Heart left ventricle (tissue), 16 donors: ENCODE measurements around the gene ACSS1. TPM values are rescaled to one million over a fixed set of nuclear protein-coding genes. Genes with fewer than 3 reads are reported as not detected.

Source experiments
- ATAC-seq, 4 donors: fragments of 200-7000 bp; cut with Tn5 transposase; one replicate each; pipeline ENCODE4 v1.9.1; 2020 to 2022; ENCODE audit warnings: moderate library complexity in 4 of 4, mild to moderate bottlenecking in 3 of 4, moderate number of reproducible peaks in 1 of 4
- DNase-seq, 5 donors: peaks; one replicate each; pipeline ENCODE4 v3.0.0-alpha.2; 2020
- H3K27ac ChIP-seq, 12 donors: fragments of 200-600 bp; sonication (generic) in 4 of 12; one replicate each; pipeline versions ENCODE4 v1.5.0 to v1.8.0; 2016 to 2022; ENCODE audit warnings: mild to moderate bottlenecking in 2 of 12
- H3K27me3 ChIP-seq, 9 donors: fragments of 200-600 bp; sonication (generic) in 2 of 9; one replicate each; pipeline versions ENCODE4 v1.5.1 to v1.8.0; 2016 to 2022; ENCODE audit warnings: mild to moderate bottlenecking in 3 of 9
- H3K36me3 ChIP-seq, 9 donors: fragments of 200-600 bp; sonication (generic) in 2 of 9; one replicate each; pipeline versions ENCODE4 v1.5.0 to v1.8.0; 2018 to 2022; ENCODE audit warnings: mild to moderate bottlenecking in 2 of 9
- H3K4me1 ChIP-seq, 12 donors: fragments of 200-600 bp; sonication (generic) in 4 of 12; one replicate each; pipeline versions ENCODE4 v1.5.0 to v1.8.0; 2016 to 2022; ENCODE audit warnings: mild to moderate bottlenecking in 3 of 12
- H3K4me3 ChIP-seq, 12 donors: fragments of 200-600 bp; sonication (generic) in 4 of 12; one replicate each; pipeline versions ENCODE4 v1.5.0 to v1.8.0; 2017 to 2022; ENCODE audit warnings: mild to moderate bottlenecking in 9 of 12, moderate library complexity in 4 of 12
- H3K9me3 ChIP-seq, 12 donors: fragments of 200-600 bp; sonication (generic) in 4 of 12; one replicate each; pipeline versions ENCODE4 v1.5.0 to v1.8.0; 2016 to 2022; ENCODE audit warnings: mild to moderate bottlenecking in 1 of 12
- POLR2A ChIP-seq, 2 donors: fragments of 450-650 bp; IDR thresholded peaks; one replicate each; pipeline ENCODE4 v1.6.1; 2017; ENCODE audit warnings: antibody characterized with exemption in 2 of 2, mild to moderate bottlenecking in 2 of 2, moderate library complexity in 2 of 2
- WGBS, 4 donors: extraction: QIAGEN DNeasy Blood & Tissue Kit in 2 of 4; methylation state at CpG; one replicate each; pipeline versions ENCODE4 v1.1.5 to v1.1.7; 2013 to 2018; 5-methylcytosine and 5-hydroxymethylcytosine counted together
- intact Hi-C, 10 donors: fragments of 100-400 bp; cut with DNase I; formaldehyde crosslinking; loops; one replicate each; pipeline versions ENCODE4 v1.11.1 to v1.14.2; 2022
- polyA plus RNA-seq, 2 donors: library from polyadenylated mRNA; stranded (reverse); fragments of 200-250 nt; gene quantifications; one replicate each; pipeline ENCODE4 v1.2.3, GENCODE V29; 2013
- total RNA-seq, 9 donors: library from RNA; depleted of rRNA in 2 of 9; stranded (reverse); fragments of >200 nt in 2 of 9; fragmentation: NEBNext Ultra II Directional in 3 of 9; extraction: Animal tissue kit (Norgen Biotek cat#: 25700) in 3 of 9; gene quantifications; one replicate each; pipeline versions ENCODE4 v1.1.0 to v1.2.4, GENCODE V29; 2016 to 2023
- TF ChIP-seq, protein P1 (sequence below), 12 donors: fragments of 200-600 bp; sonication (generic) in 4 of 12; IDR thresholded peaks; one replicate each; pipeline versions ENCODE4 v1.5.0 to v1.8.0; 2018 to 2022; ENCODE audit warnings: antibody characterized with exemption in 12 of 12, mild to moderate bottlenecking in 5 of 12
- donor health status: ischemic (EF 13 %, LVEDD 7.1; RV severe dilation, severe dysfunction).
- donor health status: healthy with polysubstance abuse.
- donor health status: DM: no; HTN: yes; CAD: no.
- donor health status: DM: no; HTN: no; CAD: no.
- donor health status: ischemic (EF 25% LVEDD 6.9; RV normal size, moderate dysfunction).
- donor health status: ischemic (EF 25% LVEDD 5.7; RV mildly dilated, moderate dysfunction).
- donor health status: healthy.
- donor health status: DM: yes; HTN: yes; CAD: no.
- donor health status: ischemic (EF 35%, LVEDD 5.7; RV mildly dilated, moderate dysfunction).
- donor health status: nonischemic (EF 11% LVEDD 7.7; RV severe dilation, severe dysfunction).
- donor health status: DM: yes; HTN: yes; CAD: no.
- donor health status: PGD.
- donor health status: ischemic (EF 29% LVEDD 5.4; RV normal size, mild dysfunction).
- donor health status: nonischemic (EF 23%, LVEDD 6.1; RV moderate dilation, normal function).

The ACSS1 gene
- total and polyA plus RNA-seq, 11 donors: 43.5 to 177 (median 81.4) TPM

DNA sequence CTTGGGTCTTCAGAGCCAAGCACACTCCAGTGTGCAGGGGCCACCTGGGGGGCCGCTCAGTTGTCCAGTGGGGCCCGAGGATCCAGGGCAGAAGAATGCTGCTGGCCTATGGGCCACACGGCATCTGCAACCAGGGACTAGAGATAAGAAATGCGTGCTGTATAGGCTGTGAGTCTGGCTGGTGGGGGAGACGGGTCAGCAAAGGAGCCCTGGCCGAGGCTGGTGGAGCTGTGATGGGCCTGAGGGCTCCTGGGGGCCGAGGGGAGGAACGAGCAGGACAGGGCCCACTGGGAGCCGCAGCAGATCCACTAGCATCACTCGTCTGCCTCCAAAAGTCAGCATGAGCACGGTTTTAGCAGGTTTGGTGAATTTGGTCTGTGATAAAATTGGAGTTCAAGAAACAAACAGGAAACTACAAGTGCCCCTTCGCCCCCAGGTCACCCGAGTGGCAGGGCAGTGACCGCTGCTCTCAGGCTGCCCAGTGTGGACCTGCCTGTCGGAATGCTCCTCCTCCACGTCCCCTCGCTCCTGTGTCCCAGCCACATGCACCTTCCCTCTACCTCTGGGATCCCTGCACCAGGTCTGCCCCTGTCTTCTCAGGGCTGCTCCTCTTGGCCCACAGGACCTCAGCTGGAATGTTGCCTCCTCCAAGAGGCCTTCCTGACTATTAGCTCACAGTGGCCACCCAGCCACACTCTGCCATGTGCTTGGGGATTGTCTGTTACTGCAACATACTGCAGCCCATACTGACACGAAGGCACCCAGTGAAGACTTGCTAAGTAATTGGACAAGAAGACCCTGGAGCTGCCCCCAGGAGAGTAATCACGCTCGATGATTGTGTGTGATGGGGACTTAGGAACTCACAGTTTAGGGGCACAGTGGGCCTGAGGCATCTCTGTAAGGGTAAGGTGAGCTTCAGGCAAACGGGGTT lies 10.9 kb downstream of the ACSS1 start:
- intact Hi-C loops: no loop called here
- H3K4me3 ChIP-seq: no peak overlapping the region
- peak in 2 of 5 donors; percentile 16 to 21 for DNase-seq

DNA sequence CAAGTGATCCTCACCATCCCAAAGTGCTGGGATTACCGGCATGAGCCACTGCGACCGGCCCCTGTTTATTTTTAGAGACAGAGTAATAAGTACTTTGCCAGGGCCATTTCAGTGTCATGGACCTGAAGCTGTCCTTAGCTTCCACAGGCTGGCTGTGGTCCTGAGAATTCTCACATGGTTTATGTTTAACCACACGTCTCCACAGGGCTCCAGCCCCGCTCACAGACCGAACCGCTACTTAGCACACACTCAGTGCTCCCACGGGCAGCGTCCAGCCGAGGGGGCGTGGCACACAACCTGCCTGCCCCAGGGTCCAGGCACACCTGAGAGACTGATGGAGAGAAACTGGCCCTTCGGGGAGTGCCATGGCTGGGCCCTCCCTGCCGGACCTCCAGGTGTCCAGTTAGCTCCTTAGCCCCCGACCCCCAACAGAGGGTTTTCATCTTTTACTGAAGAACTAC lies 11.7 kb downstream of the ACSS1 start:
- 51 to 54% (median 52%) methylated on average over 8 to 14 of the region's 14 CpGs for WGBS, 4 donors
- no peaks in the 10 kb centered on the region for H3K9me3 ChIP-seq
- peaks cover 0 to 25% (median 18%) of the 10 kb centered on the region in 9 donors for H3K36me3 ChIP-seq
- ATAC-seq: peak; percentile 75 to 81 (median 78)
- peaks cover 13 to 98% (median 89%) of the 10 kb centered on the region in 12 donors for H3K4me1 ChIP-seq
- intact Hi-C loops: no loop called here
- DNase-seq: peak in 4 of 5 donors; percentile 72 to 87 (median 79)
- TF ChIP-seq POLR2A (IDR thresholded peaks at IDR 0.05): no peak
- TF ChIP-seq, protein P1, sequence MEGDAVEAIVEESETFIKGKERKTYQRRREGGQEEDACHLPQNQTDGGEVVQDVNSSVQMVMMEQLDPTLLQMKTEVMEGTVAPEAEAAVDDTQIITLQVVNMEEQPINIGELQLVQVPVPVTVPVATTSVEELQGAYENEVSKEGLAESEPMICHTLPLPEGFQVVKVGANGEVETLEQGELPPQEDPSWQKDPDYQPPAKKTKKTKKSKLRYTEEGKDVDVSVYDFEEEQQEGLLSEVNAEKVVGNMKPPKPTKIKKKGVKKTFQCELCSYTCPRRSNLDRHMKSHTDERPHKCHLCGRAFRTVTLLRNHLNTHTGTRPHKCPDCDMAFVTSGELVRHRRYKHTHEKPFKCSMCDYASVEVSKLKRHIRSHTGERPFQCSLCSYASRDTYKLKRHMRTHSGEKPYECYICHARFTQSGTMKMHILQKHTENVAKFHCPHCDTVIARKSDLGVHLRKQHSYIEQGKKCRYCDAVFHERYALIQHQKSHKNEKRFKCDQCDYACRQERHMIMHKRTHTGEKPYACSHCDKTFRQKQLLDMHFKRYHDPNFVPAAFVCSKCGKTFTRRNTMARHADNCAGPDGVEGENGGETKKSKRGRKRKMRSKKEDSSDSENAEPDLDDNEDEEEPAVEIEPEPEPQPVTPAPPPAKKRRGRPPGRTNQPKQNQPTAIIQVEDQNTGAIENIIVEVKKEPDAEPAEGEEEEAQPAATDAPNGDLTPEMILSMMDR (IDR thresholded peaks at IDR 0.05): no peak
- no peaks in the 10 kb centered on the region for H3K27me3 ChIP-seq
- H3K4me3 ChIP-seq: no peak overlapping the region
- peak overlapping the region; percentile 80 to 100 (median 91) for H3K27ac ChIP-seq

More for the DNA sequence above, 10.9 kb downstream of the ACSS1 start:
- TF ChIP-seq, protein P1 (IDR thresholded peaks at IDR 0.05): no peak
- no peak for TF ChIP-seq POLR2A (IDR thresholded peaks at IDR 0.05)
- Histone ChIP-seq H3K9me3 (no peaks in the 10 kb centered on the region), H3K36me3 (peaks cover 0 to 25% (median 18%) of the 10 kb centered on the region in 9 donors), H3K27ac (peak overlapping the region; percentile 29 to 100 (median 90)), H3K4me1 (peaks cover 15 to 98% (median 89%) of the 10 kb centered on the region in 12 donors), H3K27me3 (no peaks in the 10 kb centered on the region)
- WGBS, 4 donors: 73 to 79% (median 73%) methylated on average over 20 to 21 of the region's 21 CpGs
- no peak for ATAC-seq

DNA sequence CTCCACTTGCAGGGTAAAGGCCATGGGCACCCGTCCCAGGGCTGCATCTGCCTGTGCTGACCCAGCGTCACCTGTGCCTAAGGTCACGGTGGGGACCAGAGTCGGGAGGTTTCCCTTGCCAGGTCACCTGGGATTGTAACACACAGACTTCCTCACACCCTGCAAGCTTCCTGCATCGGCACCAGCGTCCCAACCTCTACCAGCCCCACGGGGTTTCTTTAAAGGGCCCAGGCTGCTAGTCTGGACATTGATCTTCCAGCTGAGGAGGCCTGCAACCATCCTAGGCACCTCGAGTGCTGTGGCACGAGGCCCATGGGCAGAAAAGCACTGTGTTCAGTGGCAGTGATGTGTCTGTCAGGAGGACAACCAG lies 12.6 kb downstream of the ACSS1 start:
- 22 to 49% (median 29%) methylated on average over 3 to 9 of the region's 9 CpGs for WGBS, 4 donors
- Histone ChIP-seq H3K36me3 (peaks cover 0 to 25% (median 18%) of the 10 kb centered on the region in 9 donors), H3K27ac (peak overlapping the region; percentile 80 to 96 (median 91)), H3K4me1 (peaks cover 14 to 99% (median 89%) of the 10 kb centered on the region in 12 donors), H3K9me3 (no peaks in the 10 kb centered on the region), H3K27me3 (no peaks in the 10 kb centered on the region), H3K4me3 (no peak overlapping the region)
- ATAC-seq (no peak), DNase-seq (no peak)
- intact Hi-C loops: no loop called here
- TF ChIP-seq, protein P1 (IDR thresholded peaks at IDR 0.05): no peak
- no peak for TF ChIP-seq POLR2A (IDR thresholded peaks at IDR 0.05)
